Coronary artery (tissue), 2 donors: ENCODE results near the gene RNU6-8.

Source experiments
- DNase-seq: peaks from one replicate; pipeline ENCODE4 v3.0.0-alpha.2; 2017; ENCODE audit warnings: low spot score
- H3K27ac ChIP-seq, 2 donors: fragments of 200-600 bp; sonication (generic); one replicate each; pipeline ENCODE4 v1.5.1; 2016 to 2019
- H3K4me3 ChIP-seq: fragments of 200-600 bp; sonication (generic); 2 replicates; pipeline ENCODE4 v1.5.1; 2016; ENCODE audit warnings: mild to moderate bottlenecking, moderate library complexity
- TF ChIP-seq, protein P1 (sequence below): fragments of 200-600 bp; sonication (generic); IDR thresholded peaks from one replicate; pipeline ENCODE4 v1.5.1; 2019; ENCODE audit warnings: antibody characterized with exemption

RNU6-8 gene

DNA sequence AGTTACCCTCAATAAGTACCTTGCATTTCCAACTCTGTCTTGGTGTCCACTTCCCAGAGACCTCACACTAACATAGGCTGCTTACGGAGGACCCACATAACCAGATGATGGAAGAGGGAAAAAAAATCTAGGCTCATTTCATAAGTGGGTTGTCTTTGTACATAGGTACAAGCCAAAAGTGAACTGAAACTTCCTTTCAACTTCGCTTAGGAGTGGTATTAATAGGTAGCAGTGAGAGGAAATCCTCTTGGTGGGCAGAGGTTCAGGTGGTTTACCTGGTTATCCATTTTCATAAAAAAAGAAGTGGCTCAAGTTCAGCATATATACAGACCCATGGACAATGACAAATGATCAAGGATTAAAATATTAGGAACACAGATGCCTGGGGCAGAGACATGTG lies 37.0 kb downstream of the RNU6-8 start:
- DNase-seq, result no peak
- TF ChIP-seq, protein P1, sequence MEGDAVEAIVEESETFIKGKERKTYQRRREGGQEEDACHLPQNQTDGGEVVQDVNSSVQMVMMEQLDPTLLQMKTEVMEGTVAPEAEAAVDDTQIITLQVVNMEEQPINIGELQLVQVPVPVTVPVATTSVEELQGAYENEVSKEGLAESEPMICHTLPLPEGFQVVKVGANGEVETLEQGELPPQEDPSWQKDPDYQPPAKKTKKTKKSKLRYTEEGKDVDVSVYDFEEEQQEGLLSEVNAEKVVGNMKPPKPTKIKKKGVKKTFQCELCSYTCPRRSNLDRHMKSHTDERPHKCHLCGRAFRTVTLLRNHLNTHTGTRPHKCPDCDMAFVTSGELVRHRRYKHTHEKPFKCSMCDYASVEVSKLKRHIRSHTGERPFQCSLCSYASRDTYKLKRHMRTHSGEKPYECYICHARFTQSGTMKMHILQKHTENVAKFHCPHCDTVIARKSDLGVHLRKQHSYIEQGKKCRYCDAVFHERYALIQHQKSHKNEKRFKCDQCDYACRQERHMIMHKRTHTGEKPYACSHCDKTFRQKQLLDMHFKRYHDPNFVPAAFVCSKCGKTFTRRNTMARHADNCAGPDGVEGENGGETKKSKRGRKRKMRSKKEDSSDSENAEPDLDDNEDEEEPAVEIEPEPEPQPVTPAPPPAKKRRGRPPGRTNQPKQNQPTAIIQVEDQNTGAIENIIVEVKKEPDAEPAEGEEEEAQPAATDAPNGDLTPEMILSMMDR, result no peak
- H3K4me3 ChIP-seq, result no peak overlapping the region
- H3K27ac ChIP-seq, result no peak overlapping the region
